Astrocyte (in vitro differentiated cells and primary cell): Measurements from ENCODE around the gene EXOSC2. TPM values are rescaled to one million over a fixed set of nuclear protein-coding genes. Genes with fewer than 3 reads are reported as not detected.

Source experiments
- DNase-seq: peaks from one replicate; pipeline ENCODE4 v3.0.0-alpha.2; 2010; ENCODE audit warnings: low read depth
- FAIRE-seq: peaks from 2 replicates; lab custom pipeline; 2011; peaks lifted over from hg19 to GRCh38; lab: Jason Lieb, UNC
- H2AFZ ChIP-seq: 2 replicates; pipeline ENCODE4 v1.6.0; 2012; ENCODE audit warnings: low read depth, low read length, inconsistent platforms
- H3K27ac ChIP-seq: 2 replicates; pipeline ENCODE4 v1.5.1; 2011; ENCODE audit warnings: low read depth, low read length, inconsistent platforms
- H3K27me3 ChIP-seq: 2 replicates; pipeline ENCODE4 v1.6.0; 2011; ENCODE audit warnings: low read length, inconsistent platforms; ENCODE audit not compliant: insufficient read depth
- H3K36me3 ChIP-seq: 2 replicates; pipeline ENCODE4 v1.5.1; 2011; ENCODE audit warnings: low read length, inconsistent platforms; ENCODE audit not compliant: insufficient read depth
- H3K4me1 ChIP-seq: 2 replicates; pipeline ENCODE4 v1.5.1; 2011; ENCODE audit warnings: low read length, inconsistent platforms; ENCODE audit not compliant: insufficient read depth
- H3K4me2 ChIP-seq: 2 replicates; pipeline ENCODE4 v1.6.0; 2012; ENCODE audit warnings: low read length, inconsistent platforms
- H3K4me3 ChIP-seq: 2 replicates; pipeline ENCODE4 v1.5.1; 2011; ENCODE audit warnings: low read depth, mild to moderate bottlenecking, low read length, inconsistent platforms; ENCODE audit not compliant: insufficient read depth
- H3K79me2 ChIP-seq: 2 replicates; pipeline ENCODE4 v1.6.0; 2012; ENCODE audit warnings: mild to moderate bottlenecking, low read length, inconsistent platforms; ENCODE audit not compliant: insufficient read depth
- H3K9ac ChIP-seq: 2 replicates; pipeline ENCODE4 v1.6.0; 2012; ENCODE audit warnings: mild to moderate bottlenecking, low read length, inconsistent platforms
- H3K9me3 ChIP-seq: 2 replicates; pipeline ENCODE4 v1.5.1; 2012; ENCODE audit warnings: low read depth, mild to moderate bottlenecking, low read length, inconsistent platforms; ENCODE audit not compliant: insufficient read depth
- H4K20me1 ChIP-seq: 2 replicates; pipeline ENCODE4 v1.6.0; 2012; ENCODE audit warnings: low read length, inconsistent platforms; ENCODE audit not compliant: insufficient read depth
- H3K27ac Mint-ChIP-seq: one replicate; pipeline ENCODE4 v1.8.0; 2021; ENCODE audit warnings: mild to moderate bottlenecking, mixed read lengths; ENCODE audit not compliant: unreplicated experiment
- H3K27me3 Mint-ChIP-seq: one replicate; pipeline ENCODE4 v1.8.0; 2021; ENCODE audit warnings: low read depth, mixed read lengths; ENCODE audit not compliant: unreplicated experiment
- H3K36me3 Mint-ChIP-seq: one replicate; pipeline ENCODE4 v1.8.0; 2021; ENCODE audit warnings: low read depth, mixed read lengths; ENCODE audit not compliant: unreplicated experiment
- H3K4me1 Mint-ChIP-seq: one replicate; pipeline ENCODE4 v1.8.0; 2021; ENCODE audit warnings: low read depth, mixed read lengths; ENCODE audit not compliant: unreplicated experiment
- H3K4me3 Mint-ChIP-seq: one replicate; pipeline ENCODE4 v1.8.0; 2021; ENCODE audit warnings: mild to moderate bottlenecking, moderate library complexity, mixed read lengths; ENCODE audit not compliant: unreplicated experiment
- H3K9me3 Mint-ChIP-seq: one replicate; pipeline ENCODE4 v1.8.0; 2021; ENCODE audit warnings: mild to moderate bottlenecking, mixed read lengths; ENCODE audit not compliant: unreplicated experiment
- CTCF ChIP-seq: IDR thresholded peaks from 2 replicates; pipeline ENCODE4 v1.5.1; 2011; ENCODE audit warnings: low read depth, mild to moderate bottlenecking, inconsistent platforms, low read length, moderate library complexity; ENCODE audit not compliant: insufficient read depth
- EZH2 ChIP-seq: IDR thresholded peaks from 2 replicates; pipeline ENCODE4 v1.6.1; 2012; ENCODE audit warnings: mild to moderate bottlenecking, low read length, inconsistent platforms; ENCODE audit not compliant: insufficient read depth
- total RNA-seq: library from RNA; stranded (reverse); gene quantifications from 2 replicates; pipeline ENCODE4 v1.2.1, GENCODE V29; 2021

Gene EXOSC2
- total RNA-seq, 1 donor from 2014 or later, result 28.1 TPM

- H3K79me2 ChIP-seq, result peaks cover 57% of the 10 kb centered on the region
- no peak overlapping the region for H3K9ac ChIP-seq
- no peak for FAIRE-seq
- DNase-seq, result no peak
- no peak overlapping the region for H3K27ac ChIP-seq
- H4K20me1 ChIP-seq, result peaks cover 51% of the 10 kb centered on the region
- Mint-ChIP-seq H3K36me3 (peaks cover 1% of the 10 kb centered on the region), H3K4me1 (peaks cover 16% of the 10 kb centered on the region), H3K4me3 (no peak overlapping the region), H3K9me3 (peaks cover 3% of the 10 kb centered on the region), H3K27me3 (no peaks in the 10 kb centered on the region), H3K27ac (no peak overlapping the region)
- H3K36me3 ChIP-seq, result no peaks in the 10 kb centered on the region
- no peaks in the 10 kb centered on the region for H3K27me3 ChIP-seq
- no peak overlapping the region for H2AFZ ChIP-seq
- H3K9me3 ChIP-seq, result no peaks in the 10 kb centered on the region
- peaks cover 5% of the 10 kb centered on the region for H3K4me1 ChIP-seq
- no peak overlapping the region for H3K4me3 ChIP-seq
- no peak overlapping the region for H3K4me2 ChIP-seq
- TF ChIP-seq EZH2 (no peak), CTCF (no peak)
These were observed 58.2 kb downstream of the EXOSC2 start for GRCh38 chr9:130751631-130752355.

Other genes with a start within 250 kb of the EXOSC2 start
- 117 and 182 TPM in 2 replicates for gene ASS1, start 248.8 kb upstream of the EXOSC2 start, total RNA-seq
- gene FUBP3, start 114.2 kb upstream of the EXOSC2 start, total RNA-seq, result 57.6 and 64.6 TPM in 2 replicates
- gene PRDM12, start 29.2 kb upstream of the EXOSC2 start, total RNA-seq, result 0.23 and 0.38 TPM in 2 replicates
- 113 and 117 TPM in 2 replicates for gene ABL1, start 141.5 kb downstream of the EXOSC2 start, total RNA-seq
- gene QRFP, start 203.0 kb downstream of the EXOSC2 start, total RNA-seq, result not detected in 2 replicates
- 0.66 and 1.6 TPM in 2 replicates for gene FIBCD1, start 245.5 kb downstream of the EXOSC2 start, total RNA-seq